Measurements from ENCODE around the gene PRM2. TPM values are rescaled to one million over a fixed set of nuclear protein-coding genes. Genes with fewer than 3 reads are reported as not detected.

The PRM2 gene
- polyA plus RNA-seq, 1 of the 3 experiments (the other 2 are of a cell fraction) = not detected

DNA sequence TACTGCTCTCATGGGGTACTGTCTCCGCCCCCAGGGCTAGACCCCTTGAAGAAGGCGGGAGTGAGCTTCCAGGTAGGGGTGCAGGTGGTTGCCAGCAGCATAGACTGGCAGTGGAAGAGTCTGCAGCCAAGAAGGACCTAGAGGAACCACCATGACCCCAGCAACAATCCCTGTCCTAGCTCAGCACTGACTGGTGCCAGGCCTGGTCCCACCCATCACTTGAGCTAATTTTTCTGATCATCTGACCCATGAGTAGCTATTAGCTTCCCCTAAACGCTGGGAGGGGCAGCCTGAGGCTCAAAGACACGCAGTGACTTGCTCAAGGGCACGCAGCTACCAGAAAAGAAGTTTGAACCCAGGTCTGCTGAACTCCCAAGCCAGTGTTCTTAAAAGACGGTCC is 3.8 kb downstream of the PRM2 start:
- no peaks in the 10 kb centered on the region for H3K4me1 ChIP-seq (ENCODE audit: control insufficient read depth in 1 of 2, insufficient read depth in 2 of 2, low read depth in 1 of 2, low read length in 1 of 2)
- POLR2A ChIA-PET = no interaction called here
- no peaks in the 10 kb centered on the region for H4K20me1 ChIP-seq (ENCODE audit: insufficient read depth)
- 71% methylated on average over 5 of the region's 6 CpGs for WGBS (ENCODE audit: low lambda C conversion rate)
- H3K4me3 ChIP-seq (ENCODE audit: low read depth in 2 of 2, low read length in 1 of 2) = no peak overlapping the region
- no peak overlapping the region for H3K27ac ChIP-seq (ENCODE audit: low read depth in 2 of 2, low read length in 1 of 2)
- H3K27me3 ChIP-seq (ENCODE audit: insufficient read depth) = no peaks in the 10 kb centered on the region; the same call in none of the 2 replicates
- CTCF ChIA-PET = interaction anchor here (0.9 to 2.5 kb wide), 4 partner anchors 11 to 308 kb away, joined by 3 to 9 read pairs (median 5); partner anchors contain the start of gene SOCS1
- no peaks in the 10 kb centered on the region for H3K36me3 ChIP-seq (replicated peaks in 1 of 2; ENCODE audit: control insufficient read depth in 1 of 2, insufficient read depth in 2 of 2, low read length in 1 of 2)
- no peaks in the 10 kb centered on the region for H3K9me2 ChIP-seq
- no peak for TF ChIP-seq FOSL2 (IDR thresholded peaks at IDR 0.05; ENCODE audit: borderline replicate concordance, low read depth)
- no peak for TF ChIP-seq POLR2AphosphoS5 (IDR thresholded peaks at IDR 0.05; ENCODE audit: low read depth, low read length)
- no peak for TF ChIP-seq FOXM1 (IDR thresholded peaks at IDR 0.05; ENCODE audit: low read depth)
- H2AFZ ChIP-seq (ENCODE audit: low read depth) = no peak overlapping the region
- H3K4me2 ChIP-seq = no peak overlapping the region
- no peaks in the 10 kb centered on the region for H3K79me2 ChIP-seq (ENCODE audit: insufficient read depth)
- no peak for DNase-seq
- H3F3A ChIP-seq (replicated peaks; ENCODE audit: insufficient read depth) = no peaks in the 10 kb centered on the region
- H3K9me3 ChIP-seq = no peaks in the 10 kb centered on the region
- H3K9ac ChIP-seq = no peak overlapping the region

DNA sequence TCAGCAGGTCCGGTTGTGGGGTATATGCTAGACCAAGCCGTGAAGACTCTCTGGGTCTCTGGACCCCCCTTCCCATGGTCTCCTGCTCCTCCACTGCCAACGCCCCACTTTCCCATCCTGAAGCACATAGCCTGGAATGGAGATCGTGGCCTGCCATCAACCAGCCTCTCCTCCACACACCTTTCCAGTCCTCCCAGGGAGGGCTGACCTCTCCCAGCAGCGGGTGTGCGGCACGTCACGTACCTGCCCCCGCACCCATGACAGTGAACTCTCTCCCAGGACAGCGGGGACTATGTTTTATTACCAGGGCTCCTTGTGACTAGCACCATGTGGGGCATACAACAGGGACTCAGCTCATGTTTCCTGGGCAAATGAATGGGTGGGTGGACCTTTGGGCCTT is 4.7 kb downstream of the PRM2 start:
- 85% methylated on average over 10 of the region's 10 CpGs for WGBS (ENCODE audit: low lambda C conversion rate)
- no peak for TF ChIP-seq GABPA (IDR thresholded peaks at IDR 0.05; ENCODE audit: low read depth)
- no peak for TF ChIP-seq MEF2A (IDR thresholded peaks at IDR 0.05; ENCODE audit: borderline replicate concordance, low read depth)
- no peak for TF ChIP-seq RCOR1 (IDR thresholded peaks at IDR 0.05; ENCODE audit: low read length)
- TF ChIP-seq, protein P1, sequence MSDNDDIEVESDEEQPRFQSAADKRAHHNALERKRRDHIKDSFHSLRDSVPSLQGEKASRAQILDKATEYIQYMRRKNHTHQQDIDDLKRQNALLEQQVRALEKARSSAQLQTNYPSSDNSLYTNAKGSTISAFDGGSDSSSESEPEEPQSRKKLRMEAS (IDR thresholded peaks at IDR 0.05; ENCODE audit: low read depth) = no peak
- TF ChIP-seq RAD21 (IDR thresholded peaks at IDR 0.05; ENCODE audit: low read length) = no peak
- no peak for TF ChIP-seq FOXJ3 (CRISPR knock-in tag; IDR thresholded peaks at IDR 0.05)
- TF ChIP-seq TAF1 (IDR thresholded peaks at IDR 0.05; ENCODE audit: borderline replicate concordance, low read depth, low read length) = no peak
- TF ChIP-seq TCF12 (IDR thresholded peaks at IDR 0.05) = no peak
- no peak for TF ChIP-seq CHD2 (IDR thresholded peaks at IDR 0.05; ENCODE audit: low read length, partially characterized antibody)
- TF ChIP-seq REST (IDR thresholded peaks at IDR 0.05; ENCODE audit: low read depth, low read length) = no peak
- TF ChIP-seq EP300 (IDR thresholded peaks at IDR 0.05; ENCODE audit: borderline replicate concordance in 1 of 2, low read depth in 1 of 2, low read length in 1 of 2) = no peak
- no peak for TF ChIP-seq FOSL2 (IDR thresholded peaks at IDR 0.05; ENCODE audit: borderline replicate concordance, low read depth)
- TF ChIP-seq POLR2AphosphoS5 (IDR thresholded peaks at IDR 0.05; ENCODE audit: low read depth, low read length) = no peak
- TF ChIP-seq CTCF (IDR thresholded peaks at IDR 0.05) = no peak
- TF ChIP-seq USF2 (IDR thresholded peaks at IDR 0.05; ENCODE audit: borderline replicate concordance, low read depth, low read length) = no peak
- TF ChIP-seq RXRA (IDR thresholded peaks at IDR 0.05; ENCODE audit: borderline replicate concordance, low read depth) = no peak
- no peak overlapping the region for H3K4me2 ChIP-seq
- H3K9ac ChIP-seq = no peak overlapping the region
- no peaks in the 10 kb centered on the region for H3K36me3 ChIP-seq (replicated peaks in 1 of 2; ENCODE audit: control insufficient read depth in 1 of 2, insufficient read depth in 2 of 2, low read length in 1 of 2)
- H2AFZ ChIP-seq (ENCODE audit: low read depth) = no peak overlapping the region
- H3K79me2 ChIP-seq (ENCODE audit: insufficient read depth) = no peaks in the 10 kb centered on the region
- no peaks in the 10 kb centered on the region; the same call in 1 of the 2 replicates for H3K27me3 ChIP-seq (ENCODE audit: insufficient read depth)
- H4K20me1 ChIP-seq (ENCODE audit: insufficient read depth) = no peaks in the 10 kb centered on the region
- ChIA-PET POLR2A (no interaction called here), CTCF (interaction anchor here (0.6 to 1.7 kb wide), 5 partner anchors 12 to 308 kb away, joined by 3 to 7 read pairs (median 3); no protein-coding TSS in a partner anchor)
- no peaks in the 10 kb centered on the region for H3K4me1 ChIP-seq (ENCODE audit: control insufficient read depth in 1 of 2, insufficient read depth in 2 of 2, low read depth in 1 of 2, low read length in 1 of 2)
- no peak overlapping the region for H3K27ac ChIP-seq (ENCODE audit: low read depth in 2 of 2, low read length in 1 of 2)
- H3K9me3 ChIP-seq = no peaks in the 10 kb centered on the region
- no peak for DNase-seq
- no peaks in the 10 kb centered on the region for H3K9me2 ChIP-seq
- no peaks in the 10 kb centered on the region for H3F3A ChIP-seq (replicated peaks; ENCODE audit: insufficient read depth)
- no peak overlapping the region for H3K4me3 ChIP-seq (ENCODE audit: low read depth in 2 of 2, low read length in 1 of 2)

All from SK-N-SH (cell line).